ENCODE measurements around the gene PEX11G.

PEX11G gene

GRCh38 chr19:7521551-7522071 is 32.8 kb upstream of the PEX11G start:
- no peak for DNase-seq (ENCODE audit: low spot score)

DNA sequence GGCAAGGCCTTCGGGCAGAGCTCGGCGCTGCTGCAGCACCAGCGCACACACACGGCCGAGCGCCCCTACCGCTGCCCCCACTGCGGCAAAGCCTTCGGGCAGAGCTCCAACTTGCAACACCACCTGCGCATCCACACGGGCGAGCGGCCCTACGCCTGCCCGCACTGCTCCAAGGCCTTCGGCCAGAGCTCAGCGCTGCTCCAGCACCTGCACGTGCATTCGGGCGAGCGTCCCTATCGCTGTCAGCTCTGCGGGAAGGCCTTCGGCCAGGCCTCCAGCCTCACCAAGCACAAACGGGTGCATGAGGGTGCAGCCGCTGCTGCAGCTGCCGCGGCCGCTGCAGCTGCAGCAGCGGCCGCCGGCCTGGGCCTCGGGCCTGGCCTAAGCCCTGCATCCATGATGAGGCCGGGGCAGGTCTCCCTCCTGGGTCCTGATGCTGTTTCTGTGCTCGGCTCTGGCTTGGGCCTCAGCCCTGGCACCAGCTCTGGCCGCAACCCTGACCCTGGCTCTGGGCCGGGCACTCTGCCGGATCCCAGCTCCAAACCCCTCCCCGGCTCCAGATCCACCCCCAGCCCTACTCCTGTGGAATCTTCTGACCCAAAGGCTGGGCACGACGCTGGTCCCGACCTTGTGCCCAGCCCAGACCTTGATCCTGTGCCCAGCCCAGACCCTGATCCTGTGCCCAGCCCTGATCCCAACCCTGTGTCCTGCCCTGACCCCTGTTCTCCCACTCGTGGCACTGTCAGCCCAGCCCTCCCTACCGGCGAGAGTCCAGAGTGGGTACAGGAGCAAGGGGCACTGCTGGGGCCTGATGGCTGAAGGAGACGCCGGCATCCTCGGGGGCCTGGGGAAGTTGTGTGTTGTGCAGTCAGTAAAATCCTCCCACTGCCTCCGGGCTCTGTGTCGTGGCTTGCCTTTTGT is 31.6 kb upstream of the PEX11G start:
- DNase-seq (ENCODE audit: low spot score), result no peak

- DNase-seq (ENCODE audit: low spot score), result no peak
Observed at GRCh38 chr19:7519361-7520130, 30.7 kb upstream of the PEX11G start.

DNA sequence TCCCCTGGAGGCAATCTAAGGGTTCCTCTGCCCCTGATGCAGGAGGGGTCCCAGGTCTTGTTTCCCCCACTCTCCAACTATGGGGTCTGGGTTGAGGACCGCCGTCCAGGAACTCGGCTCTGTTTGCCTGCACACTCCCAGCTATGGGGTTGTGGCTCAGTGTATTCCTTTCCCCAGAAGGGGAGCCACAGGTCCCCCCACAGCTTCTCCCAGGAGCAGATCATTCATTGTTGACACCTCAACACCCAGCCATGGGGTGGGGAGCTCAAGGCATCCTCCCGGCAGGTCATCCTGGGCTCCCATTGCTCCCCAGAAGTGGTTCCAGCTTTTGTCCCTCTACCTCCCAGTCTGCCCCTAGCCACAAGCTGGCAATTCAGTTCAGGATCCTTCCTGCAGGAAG is 28.0 kb upstream of the PEX11G start:
- DNase-seq (ENCODE audit: low spot score), result no peak

DNA sequence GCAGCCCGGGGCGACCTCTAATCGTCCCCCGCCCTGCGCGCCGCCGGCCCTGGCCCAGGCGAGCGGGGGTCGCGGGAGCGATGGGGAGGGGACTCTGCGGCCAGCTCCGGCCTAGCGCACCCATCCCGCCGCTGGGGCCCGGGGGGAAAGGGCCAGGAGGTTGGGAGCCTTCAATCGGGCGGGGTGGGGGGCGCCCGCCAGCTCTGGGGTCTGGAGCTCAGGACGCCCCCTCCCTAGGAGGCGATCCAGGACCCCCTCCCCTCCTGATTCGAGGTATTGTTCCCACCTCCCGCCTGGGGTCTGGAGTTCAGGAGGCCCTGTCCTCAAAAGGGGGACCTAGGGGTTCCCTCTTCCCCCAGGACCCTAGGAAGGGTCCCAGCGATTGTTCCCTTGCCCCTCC is 27.5 kb upstream of the PEX11G start:
- no peak for DNase-seq (ENCODE audit: low spot score)

GRCh38 chr19:7515645-7516151 is 26.9 kb upstream of the PEX11G start, which contains the start of gene ZNF358:
ZNF358 (plus strand) TSS chr19:7516103; CDS start chr19:7519243, 3,140 bp downstream.
- DNase-seq (ENCODE audit: low spot score), result no peak

GRCh38 chr19:7515110-7515644 is 26.3 kb upstream of the PEX11G start:
- no peak for DNase-seq (ENCODE audit: low spot score)

GRCh38 chr19:7513809-7514642 is 25.2 kb upstream of the PEX11G start:
- no peak for DNase-seq (ENCODE audit: low spot score)

DNA sequence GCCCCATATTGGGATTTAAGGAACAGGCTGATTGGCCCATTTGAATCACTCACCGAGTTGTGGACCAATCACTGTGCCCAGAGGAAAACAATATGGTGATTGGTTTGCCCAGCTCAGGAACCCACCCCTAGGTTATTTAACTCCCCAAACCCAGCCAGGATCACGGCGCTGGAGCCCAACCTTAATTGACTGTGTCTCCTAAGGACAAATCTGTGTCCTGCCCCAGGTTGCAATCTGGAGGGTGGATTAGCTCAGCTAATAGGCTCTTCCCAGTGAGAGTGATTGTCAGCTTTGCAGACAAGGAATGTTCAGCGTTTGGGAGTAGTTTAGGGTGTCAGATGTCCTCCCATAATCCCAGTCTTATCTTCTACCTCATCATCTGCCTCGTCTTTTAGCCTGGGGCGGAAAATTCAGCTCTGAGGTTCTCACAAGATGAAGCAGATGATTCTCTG is 23.6 kb upstream of the PEX11G start:
- no peak for DNase-seq (ENCODE audit: low spot score)

GRCh38 chr19:7509625-7510024 is 20.8 kb upstream of the PEX11G start:
- no peak for DNase-seq (ENCODE audit: low spot score)

DNA sequence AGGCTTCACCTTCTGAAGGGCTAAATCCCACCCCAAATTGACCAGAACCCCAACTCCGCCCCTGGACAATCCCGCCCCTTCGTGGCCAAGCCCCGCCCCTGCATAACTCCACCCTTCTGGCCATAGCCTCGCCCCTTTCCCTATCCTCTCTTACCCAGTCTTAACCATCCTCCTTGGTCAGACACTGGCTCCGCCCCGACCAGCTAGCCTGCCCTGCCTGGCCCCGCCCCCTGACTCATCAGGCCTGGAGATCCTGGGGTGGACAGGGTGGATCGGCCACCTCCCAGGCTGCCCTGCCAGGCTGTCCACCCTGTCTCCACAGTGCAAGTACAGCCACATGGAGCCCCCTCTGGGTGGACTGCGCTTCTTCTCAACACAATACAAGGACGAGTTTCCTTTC is 19.0 kb upstream of the PEX11G start:
- DNase-seq (ENCODE audit: low spot score), result peak; percentile 87

DNA sequence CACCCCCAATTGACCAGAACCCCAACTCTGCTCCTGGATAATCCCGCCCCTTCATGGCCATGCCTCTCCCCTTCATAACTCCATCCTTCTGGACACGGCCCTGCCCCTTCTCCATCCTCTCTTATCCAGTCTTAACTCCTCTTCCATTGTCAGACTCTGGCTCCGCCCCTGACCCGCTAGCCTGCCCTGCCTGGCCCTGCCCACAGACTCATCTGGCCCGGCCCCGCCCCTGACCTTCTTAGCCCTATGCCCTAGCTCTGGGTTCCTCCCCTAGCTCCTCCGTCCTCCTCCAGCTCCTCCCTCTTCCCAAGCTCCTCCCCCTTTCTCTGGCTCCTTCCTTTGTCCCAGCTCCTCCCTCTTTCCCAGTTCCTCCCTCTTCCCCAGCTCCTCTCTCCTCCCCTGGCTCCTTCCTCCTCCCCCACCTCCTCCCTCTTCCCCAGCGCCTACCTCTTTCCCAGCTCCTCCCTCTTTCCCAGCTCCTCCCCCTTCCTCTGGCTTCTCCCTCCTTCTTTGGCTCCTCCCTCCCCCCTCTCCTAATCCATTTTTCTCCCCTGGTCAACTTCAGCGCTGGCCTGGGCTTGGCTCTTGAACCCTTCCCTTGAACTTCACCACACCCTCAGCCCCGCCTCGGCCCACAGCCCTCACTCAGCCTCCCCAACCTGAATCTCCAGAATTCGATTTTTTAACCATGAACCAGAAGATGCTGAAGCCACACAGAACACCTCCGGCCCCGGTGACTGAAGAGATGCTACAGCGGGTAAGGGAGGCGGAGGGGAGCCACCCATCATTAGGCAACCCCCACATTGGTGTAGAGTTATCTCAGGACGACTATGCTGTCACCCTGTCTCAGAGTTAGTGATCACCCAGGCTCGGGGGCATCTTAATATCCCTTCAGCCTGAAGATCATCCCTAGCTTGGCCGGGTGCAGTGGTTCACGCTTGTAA is 17.8 kb upstream of the PEX11G start:
- DNase-seq (ENCODE audit: low spot score), result peak; percentile 61

GRCh38 chr19:7505682-7506384 is 17.0 kb upstream of the PEX11G start:
- no peak for DNase-seq (ENCODE audit: low spot score)

DNA sequence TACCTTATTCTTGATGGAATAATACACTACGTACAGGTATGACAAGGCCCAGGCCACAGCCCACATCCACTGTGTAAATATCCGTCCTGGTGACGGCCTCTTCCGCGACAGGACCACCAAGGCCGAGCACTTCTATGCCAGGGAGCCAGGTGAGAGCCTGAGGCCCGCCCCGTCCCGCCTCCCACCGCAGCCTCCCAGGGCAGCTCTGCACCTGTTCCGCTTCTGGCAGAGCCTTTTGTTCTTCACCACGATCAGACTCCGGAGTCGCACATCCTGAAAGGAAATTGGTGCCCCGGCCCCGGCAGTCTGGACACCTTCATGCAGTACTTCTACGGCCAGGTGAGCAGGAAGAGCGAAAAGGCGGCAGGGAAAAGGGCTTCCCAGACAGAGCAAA is 16.4 kb upstream of the PEX11G start:
- DNase-seq (ENCODE audit: low spot score), result no peak

DNA sequence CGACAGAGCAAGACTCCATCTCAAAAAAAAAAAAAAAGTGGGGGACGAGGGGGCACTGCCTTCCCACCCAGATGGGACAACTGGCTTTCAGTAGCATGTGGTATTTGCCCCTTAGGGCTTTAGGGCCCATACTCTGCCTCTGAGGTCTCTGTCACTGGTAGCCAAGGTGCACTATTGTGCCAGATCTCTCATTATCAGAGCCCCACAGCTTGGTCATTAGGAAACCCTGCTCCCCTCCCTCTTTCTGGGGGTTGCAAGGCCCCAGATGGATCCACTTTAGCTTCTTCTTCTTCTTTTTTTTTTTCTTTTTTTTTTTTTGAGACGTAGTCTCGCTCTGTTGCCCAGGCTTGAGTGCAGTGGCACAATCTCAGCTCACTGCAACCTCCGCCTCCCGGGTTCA is 15.8 kb upstream of the PEX11G start:
- no peak for DNase-seq (ENCODE audit: low spot score)

DNA sequence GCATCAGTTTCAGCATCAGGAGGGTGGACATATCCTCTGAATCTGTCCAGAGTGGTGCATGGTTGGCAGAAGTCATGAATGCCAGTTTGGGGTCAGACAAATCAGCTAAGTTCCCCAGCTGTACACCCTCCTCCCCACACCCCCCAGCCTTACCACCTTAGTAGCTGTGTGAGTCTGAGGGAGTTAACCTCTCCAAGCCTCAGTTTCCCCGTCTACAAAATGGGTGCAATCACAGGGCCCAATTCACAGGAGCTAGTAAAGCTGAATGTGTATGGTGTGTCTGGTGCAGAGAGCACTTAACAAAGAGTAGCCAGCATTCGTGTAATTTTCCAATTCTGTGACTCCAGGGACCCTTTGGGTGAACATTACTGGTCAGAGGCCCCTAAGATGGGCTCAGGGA is 13.7 kb upstream of the PEX11G start:
- no peak for DNase-seq (ENCODE audit: low spot score)

- no peak for DNase-seq (ENCODE audit: low spot score)
Observed at GRCh38 chr19:7500811-7501450, 12.1 kb upstream of the PEX11G start.

DNA sequence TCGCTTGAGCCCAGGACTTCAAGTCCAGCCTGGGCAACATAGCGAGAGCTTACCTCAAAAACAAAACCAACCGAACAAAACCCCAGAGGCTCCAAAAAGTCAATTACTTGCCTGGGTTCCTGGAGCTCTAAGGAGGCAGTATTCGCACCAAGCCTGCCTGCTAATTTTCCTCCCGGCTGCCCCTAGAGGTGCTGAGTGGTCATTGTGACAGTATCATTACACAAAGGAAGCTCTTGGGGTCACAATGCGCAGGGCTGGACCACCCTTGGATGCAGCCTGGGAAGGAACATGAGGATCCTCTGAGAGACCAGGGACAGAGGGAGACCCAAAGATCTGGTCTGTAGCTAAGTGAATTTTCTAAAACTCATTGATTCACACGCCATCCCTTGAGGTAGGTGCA is 8.5 kb upstream of the PEX11G start:
- no peak for DNase-seq (ENCODE audit: low spot score)
